ENCODE results near the gene SRM. TPM values are rescaled to one million over a fixed set of nuclear protein-coding genes. Genes with fewer than 3 reads are reported as not detected.

Gene SRM
- total and polyA plus RNA-seq, 2 of the 4 experiments (the other 2 are of a cell fraction): 23.1 to 160 TPM

DNA sequence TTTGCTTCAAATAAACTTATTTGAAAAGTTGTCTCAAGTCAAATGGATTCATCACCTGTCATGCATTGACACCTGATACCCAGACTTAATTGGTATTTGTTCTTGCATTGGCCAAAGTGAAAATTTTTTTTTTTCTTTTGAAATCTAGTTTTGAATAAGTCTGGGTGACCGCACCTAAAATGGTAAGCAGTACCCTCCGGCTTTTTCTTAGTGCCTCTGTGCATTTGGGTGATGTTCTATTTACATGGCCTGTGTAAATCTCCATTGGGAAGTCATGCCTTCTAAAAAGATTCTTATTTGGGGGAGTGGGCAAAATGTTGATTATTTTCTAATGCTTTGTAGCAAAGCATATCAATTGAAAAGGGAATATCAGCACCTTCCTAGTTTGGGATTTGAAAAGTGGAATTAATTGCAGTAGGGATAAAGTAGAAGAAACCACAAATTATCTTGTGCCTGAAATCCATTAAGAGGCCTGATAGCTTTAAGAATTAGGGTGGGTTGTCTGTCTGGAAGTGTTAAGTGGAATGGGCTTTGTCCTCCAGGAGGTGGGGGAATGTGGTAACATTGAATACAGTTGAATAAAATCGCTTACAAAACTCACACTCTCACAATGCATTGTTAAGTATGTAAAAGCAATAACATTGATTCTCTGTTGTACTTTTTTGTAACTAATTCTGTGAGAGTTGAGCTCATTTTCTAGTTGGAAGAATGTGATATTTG, 35.5 kb downstream of the SRM start:
- dilution Hi-C loops (cut with HindIII; ENCODE audit: low sequenced_read_pairs, unreplicated experiment) (no loop called here), in situ Hi-C loops (cut with MboI; ENCODE audit: low sequenced_read_pairs) (no loop called here), intact Hi-C loops (cut with micrococcal nuclease) (no loop called here)
- H2BK120ac ChIP-seq (ENCODE audit: low read depth, low read length): no peak overlapping the region
- no peak for DNase-seq
- no peak overlapping the region for H4K91ac ChIP-seq (ENCODE audit: insufficient read depth, low read depth, low read length)
- H3K9me3 ChIP-seq (ENCODE audit: control insufficient read depth, insufficient read depth, low read length): no peaks in the 10 kb centered on the region
- H3K27me3 ChIP-seq (ENCODE audit: control insufficient read depth, insufficient read depth, low read length): no peaks in the 10 kb centered on the region
- H3K36me3 ChIP-seq (ENCODE audit: control insufficient read depth, insufficient read depth, low read length): peaks cover 51% of the 10 kb centered on the region
- no peak overlapping the region for H3K56ac ChIP-seq (ENCODE audit: extremely low read depth, insufficient read depth, low read length)
- no peak overlapping the region for H3K4ac ChIP-seq (ENCODE audit: low read depth, low read length)
- H3K14ac ChIP-seq (replicated peaks; ENCODE audit: low read depth, low read length): no peak overlapping the region
- no peak overlapping the region for H2AK5ac ChIP-seq (ENCODE audit: low read depth, low read length)
- no peaks in the 10 kb centered on the region for H3K9me1 ChIP-seq (ENCODE audit: insufficient read depth, low read length)
- no peak for ATAC-seq (ENCODE audit: low read depth)
- TF ChIP-seq POLR2A (IDR thresholded peaks at IDR 0.05; ENCODE audit: low read depth, low read length): no peak
- TF ChIP-seq, protein P1, sequence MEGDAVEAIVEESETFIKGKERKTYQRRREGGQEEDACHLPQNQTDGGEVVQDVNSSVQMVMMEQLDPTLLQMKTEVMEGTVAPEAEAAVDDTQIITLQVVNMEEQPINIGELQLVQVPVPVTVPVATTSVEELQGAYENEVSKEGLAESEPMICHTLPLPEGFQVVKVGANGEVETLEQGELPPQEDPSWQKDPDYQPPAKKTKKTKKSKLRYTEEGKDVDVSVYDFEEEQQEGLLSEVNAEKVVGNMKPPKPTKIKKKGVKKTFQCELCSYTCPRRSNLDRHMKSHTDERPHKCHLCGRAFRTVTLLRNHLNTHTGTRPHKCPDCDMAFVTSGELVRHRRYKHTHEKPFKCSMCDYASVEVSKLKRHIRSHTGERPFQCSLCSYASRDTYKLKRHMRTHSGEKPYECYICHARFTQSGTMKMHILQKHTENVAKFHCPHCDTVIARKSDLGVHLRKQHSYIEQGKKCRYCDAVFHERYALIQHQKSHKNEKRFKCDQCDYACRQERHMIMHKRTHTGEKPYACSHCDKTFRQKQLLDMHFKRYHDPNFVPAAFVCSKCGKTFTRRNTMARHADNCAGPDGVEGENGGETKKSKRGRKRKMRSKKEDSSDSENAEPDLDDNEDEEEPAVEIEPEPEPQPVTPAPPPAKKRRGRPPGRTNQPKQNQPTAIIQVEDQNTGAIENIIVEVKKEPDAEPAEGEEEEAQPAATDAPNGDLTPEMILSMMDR (conservative IDR thresholded peaks at IDR 0.05; ENCODE audit: low read depth, low read length): no peak
- no peak for TF ChIP-seq MXI1 (IDR thresholded peaks at IDR 0.05; ENCODE audit: borderline replicate concordance, low read depth, low read length)
- TF ChIP-seq, protein P2, sequence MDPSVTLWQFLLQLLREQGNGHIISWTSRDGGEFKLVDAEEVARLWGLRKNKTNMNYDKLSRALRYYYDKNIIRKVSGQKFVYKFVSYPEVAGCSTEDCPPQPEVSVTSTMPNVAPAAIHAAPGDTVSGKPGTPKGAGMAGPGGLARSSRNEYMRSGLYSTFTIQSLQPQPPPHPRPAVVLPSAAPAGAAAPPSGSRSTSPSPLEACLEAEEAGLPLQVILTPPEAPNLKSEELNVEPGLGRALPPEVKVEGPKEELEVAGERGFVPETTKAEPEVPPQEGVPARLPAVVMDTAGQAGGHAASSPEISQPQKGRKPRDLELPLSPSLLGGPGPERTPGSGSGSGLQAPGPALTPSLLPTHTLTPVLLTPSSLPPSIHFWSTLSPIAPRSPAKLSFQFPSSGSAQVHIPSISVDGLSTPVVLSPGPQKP (IDR thresholded peaks at IDR 0.05; ENCODE audit: borderline replicate concordance, low read depth, low read length): no peak
- no peak for TF ChIP-seq FOS (IDR thresholded peaks at IDR 0.05; ENCODE audit: low read depth, low read length)
- TF ChIP-seq NFE2L2 (IDR thresholded peaks at IDR 0.05; ENCODE audit: low read depth, low read length): no peak
- no peak for TF ChIP-seq SMC3 (IDR thresholded peaks at IDR 0.05; ENCODE audit: low read depth, low read length)
- no peak for TF ChIP-seq MAFK (IDR thresholded peaks at IDR 0.05; ENCODE audit: low read depth, low read length)
- TF ChIP-seq RAD21 (IDR thresholded peaks at IDR 0.05; ENCODE audit: low read length): no peak
- no peak for TF ChIP-seq RCOR1 (IDR thresholded peaks at IDR 0.05; ENCODE audit: insufficient replicate concordance, low read length)
- TF ChIP-seq RFX5 (IDR thresholded peaks at IDR 0.05; ENCODE audit: low read depth, low read length): no peak
- TF ChIP-seq CHD1 (IDR thresholded peaks at IDR 0.05; ENCODE audit: low read depth, low read length): no peak
- no peak for TF ChIP-seq BHLHE40 (IDR thresholded peaks at IDR 0.05; ENCODE audit: low read depth, low read length)
- peaks cover 16 to 18% of the 10 kb centered on the region in 2 experiments for H3K79me1 ChIP-seq (ENCODE audit: low read depth in 1 of 2, low read length in 2 of 2)
- peaks cover 22% of the 10 kb centered on the region for H4K20me1 ChIP-seq (ENCODE audit: insufficient read depth, low read length)
- no CpG with 5 or more reads among the region's 3 CpGs for WGBS, 2 experiments (ENCODE audit: extremely low coverage in 2 of 2, insufficient read length in 1 of 2)
- H2BK20ac ChIP-seq (ENCODE audit: low read depth, low read length): no peak overlapping the region
- H3K4me3 ChIP-seq (ENCODE audit: insufficient read depth, low read depth, low read length): no peak overlapping the region
- H3K4me1 ChIP-seq (ENCODE audit: control insufficient read depth, insufficient read depth, low read length): no peaks in the 10 kb centered on the region
- no peak overlapping the region for H3K4me2 ChIP-seq (ENCODE audit: low read depth, low read length)
- H3K23ac ChIP-seq (ENCODE audit: low read depth, low read length): no peak overlapping the region
- H3K18ac ChIP-seq (ENCODE audit: low read depth, low read length): no peak overlapping the region
- H3K9ac ChIP-seq (ENCODE audit: low read depth, low read length): no peak overlapping the region
- ChIA-PET CTCF (no interaction called here), POLR2A (ENCODE audit: unreplicated experiment) (no interaction called here)
- no peak overlapping the region for H3K27ac ChIP-seq (ENCODE audit: insufficient read depth, low read length)
- H2AK9ac ChIP-seq (replicated peaks; ENCODE audit: low read depth, low read length, poor library complexity): no peak overlapping the region
- no peak overlapping the region for H2BK15ac ChIP-seq (ENCODE audit: low read depth, low read length)
- H2AFZ ChIP-seq (replicated peaks; ENCODE audit: low read length, poor library complexity): no peak overlapping the region
- H4K8ac ChIP-seq (ENCODE audit: low read depth in 2 of 2, low read length in 2 of 2): no peak overlapping the region
- H4K5ac ChIP-seq (ENCODE audit: low read depth, low read length): no peak overlapping the region
- no TSS peak for BruUV-seq (replicated peaks)
- no peak overlapping the region for H2BK5ac ChIP-seq (ENCODE audit: low read depth, low read length, poor library complexity, severe bottlenecking)

Data from IMR-90 (cell line).